AG10803 (cell line): ENCODE measurements around the gene ELP6.
A peak's percentile ranks its signal among the peaks of the same experiment; 100 is the strongest.

ENCODE experiments used
- DNase-seq: peaks from one replicate; pipeline ENCODE4 v3.0.0; 2010; ENCODE audit warnings: low read depth
- H3K4me3 ChIP-seq: 2 replicates; pipeline ENCODE4 v1.5.1; 2011; ENCODE audit warnings: mild to moderate bottlenecking, low read length, control low read depth
- TF ChIP-seq, protein P1 (sequence below): conservative IDR thresholded peaks from 2 replicates; pipeline ENCODE4 v1.5.1; 2011; ENCODE audit warnings: mild to moderate bottlenecking, low read length, control low read depth, inconsistent platforms

Gene ELP6

DNA sequence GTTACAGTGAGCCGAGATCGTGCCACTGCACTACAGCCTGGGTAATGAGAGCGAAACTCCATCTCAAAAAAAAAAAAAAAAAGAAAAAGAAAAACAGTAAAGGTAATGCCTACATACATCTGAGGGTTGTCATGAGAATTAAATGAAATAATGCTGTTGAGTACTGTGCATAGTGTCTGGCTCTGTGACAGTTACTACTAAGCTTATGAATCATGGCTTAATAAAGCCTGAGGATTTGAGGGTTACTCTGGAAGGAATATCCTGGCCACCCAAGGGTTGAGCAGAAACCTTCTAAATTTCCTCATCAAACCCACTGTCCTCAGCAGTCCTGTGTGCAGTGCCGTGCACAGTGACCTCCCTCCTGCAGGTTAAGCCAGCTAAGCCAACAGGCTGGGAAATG, 26.8 kb upstream of the ELP6 start:
- DNase-seq: peak; percentile 4
- TF ChIP-seq, protein P1, sequence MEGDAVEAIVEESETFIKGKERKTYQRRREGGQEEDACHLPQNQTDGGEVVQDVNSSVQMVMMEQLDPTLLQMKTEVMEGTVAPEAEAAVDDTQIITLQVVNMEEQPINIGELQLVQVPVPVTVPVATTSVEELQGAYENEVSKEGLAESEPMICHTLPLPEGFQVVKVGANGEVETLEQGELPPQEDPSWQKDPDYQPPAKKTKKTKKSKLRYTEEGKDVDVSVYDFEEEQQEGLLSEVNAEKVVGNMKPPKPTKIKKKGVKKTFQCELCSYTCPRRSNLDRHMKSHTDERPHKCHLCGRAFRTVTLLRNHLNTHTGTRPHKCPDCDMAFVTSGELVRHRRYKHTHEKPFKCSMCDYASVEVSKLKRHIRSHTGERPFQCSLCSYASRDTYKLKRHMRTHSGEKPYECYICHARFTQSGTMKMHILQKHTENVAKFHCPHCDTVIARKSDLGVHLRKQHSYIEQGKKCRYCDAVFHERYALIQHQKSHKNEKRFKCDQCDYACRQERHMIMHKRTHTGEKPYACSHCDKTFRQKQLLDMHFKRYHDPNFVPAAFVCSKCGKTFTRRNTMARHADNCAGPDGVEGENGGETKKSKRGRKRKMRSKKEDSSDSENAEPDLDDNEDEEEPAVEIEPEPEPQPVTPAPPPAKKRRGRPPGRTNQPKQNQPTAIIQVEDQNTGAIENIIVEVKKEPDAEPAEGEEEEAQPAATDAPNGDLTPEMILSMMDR: no peak

DNA sequence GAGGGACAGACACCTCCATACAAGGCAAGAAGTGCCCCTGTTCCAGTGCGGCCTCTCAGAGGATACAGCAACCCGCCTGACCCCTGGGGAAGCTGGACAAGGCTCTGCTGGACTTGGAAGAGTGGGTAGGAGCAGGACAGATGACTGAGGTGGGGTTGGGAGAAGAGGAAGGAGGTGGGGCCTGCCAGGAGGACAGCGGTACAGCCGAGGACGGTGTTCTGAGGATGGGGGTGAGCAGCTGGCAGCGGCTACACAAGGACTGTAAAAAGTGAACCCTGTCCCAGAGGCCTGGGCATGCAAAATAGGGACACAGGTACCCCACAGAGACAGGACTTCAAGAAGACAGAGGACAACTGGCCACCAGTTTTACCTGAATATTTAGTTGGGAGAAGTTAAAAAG, 23.5 kb upstream of the ELP6 start:
- TF ChIP-seq, protein P1: no peak
- no peak overlapping the region for H3K4me3 ChIP-seq
- DNase-seq: no peak

More for the DNA sequence above, 26.8 kb upstream of the ELP6 start:
- H3K4me3 ChIP-seq: no peak overlapping the region

DNA sequence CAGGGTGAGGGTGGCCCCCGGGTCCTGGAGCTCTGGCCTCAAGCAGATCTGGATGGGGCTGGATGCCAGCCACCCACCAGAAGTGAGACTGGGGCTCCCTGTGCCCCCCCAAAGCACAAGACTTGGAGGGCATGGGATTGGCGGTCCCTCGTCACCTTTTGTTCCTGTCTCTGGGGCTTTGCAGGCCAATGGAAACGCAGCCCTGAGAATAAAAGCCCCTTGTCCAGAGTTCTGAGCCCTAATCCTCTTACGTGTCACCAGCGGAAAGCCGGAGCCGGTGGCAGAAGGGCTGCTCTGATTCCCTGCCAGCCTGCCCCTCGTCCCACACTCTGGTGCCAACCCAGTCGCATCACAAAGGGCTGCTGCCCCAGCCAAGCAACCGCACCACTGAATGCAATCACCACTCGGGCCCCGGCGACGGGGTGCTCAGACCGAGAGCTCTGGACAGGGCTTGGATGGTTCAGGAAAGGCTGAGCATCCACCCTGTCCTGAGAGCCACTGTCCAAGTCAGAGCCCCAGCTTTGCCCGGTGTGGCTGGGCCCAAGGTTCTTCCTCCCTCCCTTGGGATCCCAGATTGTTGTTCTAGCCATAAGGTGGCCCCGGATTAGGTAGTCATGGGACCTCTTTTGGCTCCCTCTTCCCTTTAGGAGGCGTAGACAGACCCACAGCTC, 22.8 kb upstream of the ELP6 start:
- no peak overlapping the region for H3K4me3 ChIP-seq
- TF ChIP-seq, protein P1: no peak
- no peak for DNase-seq

DNA sequence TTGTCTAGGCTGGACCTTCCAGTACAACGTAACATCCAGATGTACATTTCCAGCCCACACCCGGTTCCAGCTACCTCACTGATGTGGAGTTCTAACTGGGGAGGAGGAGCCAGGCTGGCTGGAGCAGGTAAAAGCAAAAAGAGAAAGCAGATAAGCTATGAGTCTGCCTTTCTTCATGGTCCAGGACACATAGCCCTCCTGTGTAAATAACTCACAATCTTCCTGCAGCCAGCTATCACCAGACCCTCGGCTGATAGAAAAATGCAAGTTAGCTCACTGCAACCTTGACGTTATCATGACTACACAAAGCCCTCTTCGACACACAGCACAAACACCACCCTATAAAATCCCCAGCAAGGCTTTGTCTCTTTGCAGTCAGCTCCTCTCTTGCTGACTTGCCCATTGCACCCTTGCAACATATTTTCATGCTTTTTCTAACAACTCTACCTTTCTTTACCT, 20.5 kb upstream of the ELP6 start:
- DNase-seq: no peak
- H3K4me3 ChIP-seq: no peak overlapping the region
- TF ChIP-seq, protein P1: no peak

DNA sequence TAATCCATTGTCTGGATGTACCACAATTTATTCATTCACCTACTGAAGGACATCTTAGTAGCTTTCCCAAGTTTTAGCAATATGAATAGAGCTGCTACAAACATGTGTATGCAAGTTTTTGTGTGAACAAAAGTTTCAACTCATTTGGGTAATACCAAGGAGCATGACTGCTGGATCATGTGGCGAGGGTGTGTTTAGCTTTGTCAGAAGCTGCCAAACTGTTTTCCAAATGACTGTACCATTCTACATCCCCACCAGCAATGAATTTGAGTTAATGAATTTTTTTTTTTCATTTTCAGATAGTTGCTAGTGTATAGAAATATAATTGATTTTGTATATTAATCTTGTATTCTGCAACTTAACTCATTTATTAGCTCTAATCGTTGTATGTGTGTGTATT, 20.0 kb upstream of the ELP6 start:
- peak; percentile 20 for DNase-seq
- no peak overlapping the region for H3K4me3 ChIP-seq
- TF ChIP-seq, protein P1: no peak

DNA sequence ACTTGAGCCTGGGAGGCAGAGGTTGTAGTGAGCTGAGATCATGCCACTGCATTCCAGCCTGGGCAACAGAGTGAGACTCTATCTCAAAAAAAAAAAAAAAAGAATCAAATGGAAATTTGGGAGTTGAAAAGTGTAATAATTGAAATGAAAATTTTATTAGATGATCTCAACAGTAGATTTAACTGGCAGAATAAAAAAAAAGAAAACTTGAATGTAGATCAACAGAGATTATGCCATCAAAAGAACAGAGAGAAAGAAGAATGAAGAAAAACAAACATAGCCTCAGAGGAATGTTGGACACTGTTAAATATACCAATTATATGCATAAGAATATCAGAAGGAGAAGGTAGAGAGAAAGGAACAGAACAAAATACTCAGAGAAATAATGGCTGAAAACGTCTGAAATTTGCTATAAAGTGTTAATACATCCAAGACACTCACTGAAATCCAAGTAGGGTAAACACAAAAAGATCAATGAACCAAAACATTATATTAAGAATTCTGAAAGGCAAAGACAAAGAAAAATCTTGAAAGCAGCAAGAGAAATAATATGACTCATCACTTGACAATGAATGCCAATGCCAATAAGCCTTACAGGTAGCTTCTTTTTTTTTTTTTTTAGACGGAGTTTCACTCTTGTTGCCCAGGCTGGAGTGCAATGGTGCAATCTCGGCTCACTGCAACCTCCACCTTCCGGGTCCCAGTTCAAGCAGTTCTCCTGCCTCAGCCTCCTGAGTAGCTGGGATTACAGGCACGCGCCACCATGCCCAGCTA, 14.6 kb upstream of the ELP6 start:
- TF ChIP-seq, protein P1: no peak
- DNase-seq: no peak
- no peak overlapping the region for H3K4me3 ChIP-seq

DNA sequence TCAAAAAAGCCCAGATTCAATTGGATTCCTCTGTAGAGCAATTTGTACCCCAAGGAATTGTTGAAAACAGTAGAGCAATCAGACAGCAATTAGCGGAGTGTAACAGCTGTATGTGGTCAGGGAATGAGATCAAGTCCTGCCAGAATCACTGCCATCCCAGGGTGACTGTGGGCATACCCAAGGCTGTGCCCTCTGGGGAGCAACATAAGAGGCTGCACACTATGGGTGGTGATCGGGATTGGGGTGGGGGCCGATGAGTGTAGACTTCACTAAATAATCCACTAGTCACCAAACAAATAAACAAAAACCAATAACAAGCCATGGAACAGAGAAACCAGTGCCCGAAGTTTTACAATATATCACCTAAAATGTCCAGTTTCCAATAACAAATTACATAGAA, 12.1 kb upstream of the ELP6 start:
- TF ChIP-seq, protein P1: no peak
- H3K4me3 ChIP-seq: no peak overlapping the region
- DNase-seq: no peak
